Gastroesophageal sphincter (tissue), 4 donors: ENCODE results near the gene BACH1. TPM values are rescaled to one million over a fixed set of nuclear protein-coding genes. Genes with fewer than 3 reads are reported as not detected.

Experiments
- ATAC-seq: fragments of 150-250 bp; one replicate; pipeline ENCODE4 v1.9.1; 2016; ENCODE audit warnings: mild to moderate bottlenecking, moderate library complexity
- H3K27ac ChIP-seq, 4 donors: fragments of 200-600 bp; sonication (generic) in 3 of 4; 1 replicate in 3 of 4; 2 replicates in 1 of 4; pipeline ENCODE4 v1.5.1; 2016 to 2019
- H3K27me3 ChIP-seq: fragments of 200-600 bp; sonication (generic); one replicate; pipeline ENCODE4 v1.5.1; 2019
- H3K36me3 ChIP-seq, 2 donors: fragments of 200-600 bp; sonication (generic); one replicate each; pipeline ENCODE4 v1.5.1; 2019; ENCODE audit warnings: control low read depth in 1 of 2
- H3K4me1 ChIP-seq, 3 donors: fragments of 200-600 bp; sonication (generic); 1 replicate in 2 of 3; 2 replicates in 1 of 3; pipeline ENCODE4 v1.5.1; 2016 to 2019; ENCODE audit warnings: control low read depth in 2 of 3
- H3K4me3 ChIP-seq, 2 donors: fragments of 200-600 bp; sonication (generic); one replicate each; pipeline ENCODE4 v1.5.1; 2019; ENCODE audit warnings: mild to moderate bottlenecking in 1 of 2, moderate library complexity in 1 of 2
- H3K9me3 ChIP-seq, 3 donors: fragments of 200-600 bp; sonication (generic); one replicate each; pipeline ENCODE4 v1.5.1; 2017 to 2019; ENCODE audit warnings: control low read depth in 2 of 3
- EP300 ChIP-seq: sonication (generic); formaldehyde crosslinking; IDR thresholded peaks from one replicate; pipeline ENCODE4 v1.6.1; 2017; ENCODE audit warnings: antibody characterized with exemption, mild to moderate bottlenecking
- POLR2A ChIP-seq, 2 donors: fragments of 450-650 bp; IDR thresholded peaks; one replicate each; pipeline ENCODE4 v1.6.1; 2017; ENCODE audit warnings: antibody characterized with exemption in 2 of 2, mild to moderate bottlenecking in 2 of 2, moderate library complexity in 1 of 2
- POLR2AphosphoS5 ChIP-seq: sonication (generic); formaldehyde crosslinking; IDR thresholded peaks from one replicate; pipeline ENCODE4 v1.6.1; 2017; ENCODE audit warnings: antibody characterized with exemption
- WGBS, 2 donors: methylation state at CpG; one replicate each; pipeline ENCODE4 v1.1.5; 2018; ENCODE audit warnings: low coverage in 1 of 2; 5-methylcytosine and 5-hydroxymethylcytosine counted together
- total RNA-seq, 4 donors: library from RNA; depleted of rRNA; stranded (reverse); fragments of >200 nt; gene quantifications; one replicate each; pipeline ENCODE4 v1.1.0, GENCODE V29; 2016
- TF ChIP-seq, protein P1 (sequence below), 4 experiments: fragments of 200-600 bp in 2 of 4; fragments of 450-650 bp in 2 of 4; sonication (generic) in 1 of 4; IDR thresholded peaks; one replicate each; pipeline ENCODE4 v1.5.1; 2017 to 2019; ENCODE audit warnings: antibody characterized with exemption in 4 of 4, mild to moderate bottlenecking in 2 of 4, moderate library complexity in 2 of 4

BACH1 gene
- total RNA-seq, 4 donors from 2014 or later = 43.6 to 60.9 (median 52.3) TPM

DNA sequence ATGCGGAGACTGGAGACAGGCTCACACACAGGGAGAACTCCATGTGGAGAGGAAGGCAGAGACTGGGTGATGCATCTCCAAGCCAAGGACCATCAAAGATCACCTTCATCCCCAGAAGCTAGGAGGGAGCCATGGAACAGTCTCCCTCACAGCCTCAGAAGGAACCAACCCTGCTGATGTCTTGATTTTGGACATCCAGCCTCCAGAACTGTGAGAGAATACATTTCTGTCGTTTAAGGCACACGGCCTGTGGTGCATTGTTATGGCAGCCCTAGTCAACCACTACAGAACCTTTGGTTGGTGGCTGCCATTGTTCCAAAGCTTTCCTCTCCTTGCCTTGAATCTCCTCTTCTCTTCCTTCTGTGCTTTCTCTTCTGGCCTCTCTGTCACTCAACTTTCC lies 64.0 kb downstream of the BACH1 start:
- no peak for ATAC-seq
- Histone ChIP-seq H3K4me1 (no peaks in the 10 kb centered on the region), H3K9me3 (no peaks in the 10 kb centered on the region), H3K27me3 (no peaks in the 10 kb centered on the region), H3K36me3 (peaks cover 0 to 11% of the 10 kb centered on the region in 2 donors), H3K27ac (no peak overlapping the region), H3K4me3 (no peak overlapping the region)
- whole genome bisulfite sequencing, 2 donors = 100% methylated on average over 2 to 3 of the region's 3 CpGs
- TF ChIP-seq, protein P1, sequence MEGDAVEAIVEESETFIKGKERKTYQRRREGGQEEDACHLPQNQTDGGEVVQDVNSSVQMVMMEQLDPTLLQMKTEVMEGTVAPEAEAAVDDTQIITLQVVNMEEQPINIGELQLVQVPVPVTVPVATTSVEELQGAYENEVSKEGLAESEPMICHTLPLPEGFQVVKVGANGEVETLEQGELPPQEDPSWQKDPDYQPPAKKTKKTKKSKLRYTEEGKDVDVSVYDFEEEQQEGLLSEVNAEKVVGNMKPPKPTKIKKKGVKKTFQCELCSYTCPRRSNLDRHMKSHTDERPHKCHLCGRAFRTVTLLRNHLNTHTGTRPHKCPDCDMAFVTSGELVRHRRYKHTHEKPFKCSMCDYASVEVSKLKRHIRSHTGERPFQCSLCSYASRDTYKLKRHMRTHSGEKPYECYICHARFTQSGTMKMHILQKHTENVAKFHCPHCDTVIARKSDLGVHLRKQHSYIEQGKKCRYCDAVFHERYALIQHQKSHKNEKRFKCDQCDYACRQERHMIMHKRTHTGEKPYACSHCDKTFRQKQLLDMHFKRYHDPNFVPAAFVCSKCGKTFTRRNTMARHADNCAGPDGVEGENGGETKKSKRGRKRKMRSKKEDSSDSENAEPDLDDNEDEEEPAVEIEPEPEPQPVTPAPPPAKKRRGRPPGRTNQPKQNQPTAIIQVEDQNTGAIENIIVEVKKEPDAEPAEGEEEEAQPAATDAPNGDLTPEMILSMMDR (IDR thresholded peaks at IDR 0.05) = no peak
- TF ChIP-seq EP300 (no peak), POLR2AphosphoS5 (no peak), POLR2A (IDR thresholded peaks at IDR 0.05) (no peak)

DNA sequence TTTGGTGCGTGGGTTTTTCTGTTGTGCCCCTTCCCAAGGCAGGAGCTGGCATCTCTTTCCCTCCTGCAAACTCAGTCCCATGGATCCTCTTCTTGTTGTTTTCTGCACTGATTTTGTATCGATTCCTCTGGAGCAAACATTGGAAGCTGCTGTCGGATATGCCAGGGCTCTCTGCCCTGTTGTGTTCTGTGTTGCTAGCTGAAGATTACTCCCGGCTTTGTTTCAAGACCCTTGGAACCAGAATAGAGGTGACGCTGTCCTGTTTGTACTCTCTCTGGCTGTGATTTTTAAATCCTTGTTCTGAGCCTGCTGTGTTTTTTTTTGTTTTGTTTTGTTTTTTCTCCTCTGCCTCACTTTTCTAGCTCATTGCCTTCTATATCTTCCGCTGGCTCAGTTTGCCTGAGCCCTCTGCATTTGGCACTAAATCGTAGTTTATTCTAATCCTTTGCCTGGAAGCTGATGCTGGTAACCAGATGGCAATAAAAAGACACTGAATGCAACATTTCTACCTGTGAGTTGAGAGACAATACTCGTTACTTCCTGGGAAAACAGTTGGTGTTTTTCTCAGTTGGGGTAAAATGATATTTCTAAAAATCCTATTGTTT lies 67.0 kb downstream of the BACH1 start:
- H3K27me3 ChIP-seq = no peaks in the 10 kb centered on the region
- H3K9me3 ChIP-seq = no peaks in the 10 kb centered on the region
- no peak overlapping the region for H3K4me3 ChIP-seq
- peaks cover 0 to 11% of the 10 kb centered on the region in 2 donors for H3K36me3 ChIP-seq
- H3K27ac ChIP-seq = no peak overlapping the region
- no peaks in the 10 kb centered on the region for H3K4me1 ChIP-seq
- 89 to 91% methylated on average over 7 to 8 of the region's 8 CpGs for WGBS, 2 donors
- TF ChIP-seq POLR2AphosphoS5 = no peak
- no peak for TF ChIP-seq EP300
- TF ChIP-seq POLR2A (IDR thresholded peaks at IDR 0.05) = no peak
- TF ChIP-seq, protein P1 (IDR thresholded peaks at IDR 0.05) = no peak
- no peak for ATAC-seq

DNA sequence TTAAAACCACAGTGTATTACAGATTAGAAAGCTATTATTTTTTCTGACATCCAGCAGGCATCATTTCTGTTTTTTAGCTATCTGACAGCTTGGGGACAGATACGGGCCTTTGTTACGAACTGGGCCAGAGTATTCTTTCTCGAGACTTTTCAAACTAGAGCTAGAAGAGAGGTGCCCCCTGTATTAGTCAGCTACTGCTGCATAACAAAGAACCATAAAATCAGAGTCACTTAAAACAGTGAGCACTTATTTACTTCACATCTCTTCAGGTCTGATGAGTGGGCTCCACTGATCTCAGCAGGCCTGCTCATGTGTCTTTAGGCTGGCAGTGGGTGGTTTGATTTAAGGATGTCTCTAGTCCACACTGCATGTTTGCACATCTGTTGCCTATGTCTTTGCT lies 67.8 kb downstream of the BACH1 start:
- no peaks in the 10 kb centered on the region for H3K9me3 ChIP-seq
- 95% methylated on average over 3 of the region's 3 CpGs; no CpG with 5 or more reads in 1 of the 2 donors for WGBS, 2 donors
- no peaks in the 10 kb centered on the region for H3K27me3 ChIP-seq
- TF ChIP-seq POLR2AphosphoS5 (no peak), POLR2A (IDR thresholded peaks at IDR 0.05) (no peak), EP300 (no peak)
- TF ChIP-seq, protein P1 (IDR thresholded peaks at IDR 0.05) = no peak
- H3K4me3 ChIP-seq = no peak overlapping the region
- no peaks in the 10 kb centered on the region for H3K4me1 ChIP-seq
- H3K27ac ChIP-seq = no peak overlapping the region
- ATAC-seq = no peak
- peaks cover 0 to 11% of the 10 kb centered on the region in 2 donors for H3K36me3 ChIP-seq

- 100% methylated on average over 2 of the region's 2 CpGs; no CpG with 5 or more reads in 1 of the 2 donors for WGBS, 2 donors
- Histone ChIP-seq H3K4me3 (no peak overlapping the region), H3K4me1 (no peaks in the 10 kb centered on the region), H3K36me3 (peaks cover 0 to 11% of the 10 kb centered on the region in 2 donors), H3K27me3 (no peaks in the 10 kb centered on the region), H3K27ac (no peak overlapping the region), H3K9me3 (no peaks in the 10 kb centered on the region)
- ATAC-seq = no peak
- TF ChIP-seq EP300 (no peak), POLR2AphosphoS5 (no peak)
Measured at GRCh38 chr21:29367335-29367734, 68.6 kb downstream of the BACH1 start.

DNA sequence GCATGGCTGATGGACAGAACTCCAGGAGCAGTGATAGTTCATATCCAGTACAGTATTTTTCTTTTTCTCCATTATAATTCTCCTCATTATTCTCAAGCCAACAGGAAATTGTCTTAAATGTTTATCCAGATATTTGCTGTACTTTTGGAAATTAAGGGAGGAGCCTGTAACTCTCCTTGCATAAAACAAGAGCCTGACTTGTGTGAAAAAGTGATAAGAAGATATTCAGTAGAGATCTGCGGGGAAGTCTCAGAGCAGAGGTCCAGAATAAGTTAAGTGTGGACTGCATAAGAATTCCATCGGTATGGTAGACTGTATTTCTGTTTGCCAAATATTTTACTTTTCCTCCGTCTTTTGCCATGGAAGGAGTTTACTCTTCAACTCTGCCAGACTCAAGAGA lies 70.2 kb downstream of the BACH1 start:
- Histone ChIP-seq H3K4me1 (no peaks in the 10 kb centered on the region), H3K36me3 (no peaks in the 10 kb centered on the region), H3K4me3 (no peak overlapping the region), H3K27me3 (no peaks in the 10 kb centered on the region), H3K9me3 (no peaks in the 10 kb centered on the region), H3K27ac (no peak overlapping the region)
- WGBS, 2 donors = 62 to 89% methylated on average over 3 of the region's 3 CpGs
- ATAC-seq = no peak
- no peak for TF ChIP-seq POLR2AphosphoS5

DNA sequence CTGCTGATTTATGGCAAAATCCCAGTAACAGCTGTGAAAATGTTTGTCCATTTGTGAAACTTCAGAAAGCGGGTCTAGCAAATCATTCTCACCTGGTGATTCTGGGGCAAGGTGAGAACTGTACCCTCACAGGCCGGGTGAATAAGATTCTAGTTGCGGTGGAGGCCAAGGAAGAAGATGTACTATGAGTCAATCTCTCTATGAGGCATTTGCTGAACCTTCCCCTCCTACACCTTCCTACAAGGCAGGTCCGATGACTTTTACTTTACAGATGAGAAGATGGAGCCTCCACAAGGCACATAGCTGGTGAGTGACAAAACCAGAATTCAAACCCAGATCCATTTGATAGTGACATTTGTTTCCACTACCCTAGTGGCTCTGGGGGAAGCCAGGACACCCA lies 72.7 kb downstream of the BACH1 start:
- 86 to 100% methylated on average over 1 to 3 of the region's 4 CpGs for WGBS, 2 donors
- TF ChIP-seq EP300 (no peak), POLR2A (IDR thresholded peaks at IDR 0.05) (no peak), POLR2AphosphoS5 (no peak)
- TF ChIP-seq, protein P1 (IDR thresholded peaks at IDR 0.05) = no peak
- H3K9me3 ChIP-seq = no peaks in the 10 kb centered on the region

More for the DNA sequence above, 72.7 kb downstream of the BACH1 start:
- no peak overlapping the region for H3K27ac ChIP-seq
- H3K4me3 ChIP-seq = no peak overlapping the region
- H3K27me3 ChIP-seq = no peaks in the 10 kb centered on the region
- H3K4me1 ChIP-seq = no peaks in the 10 kb centered on the region
- H3K36me3 ChIP-seq = no peaks in the 10 kb centered on the region
- no peak for ATAC-seq
